ENCODE results near the gene RNF227.

The RNF227 gene

GRCh38 chr17:7929158-7930023 lies 13.3 kb upstream of the RNF227 start, which contains the start of gene KCNAB3:
TSS of gene KCNAB3 (minus strand) at chr17:7929856. CDS start at chr17:7929435, 421 bp downstream.
- peak; percentile 59 for DNase-seq

GRCh38 chr17:7927596-7927995 lies 11.5 kb upstream of the RNF227 start:
- DNase-seq: no peak

GRCh38 chr17:7922845-7923628 lies 6.9 kb upstream of the RNF227 start:
- DNase-seq: peak; percentile 87

- DNase-seq: no peak
These were observed 6.3 kb upstream of the RNF227 start for GRCh38 chr17:7922269-7922844.

- no peak for DNase-seq
These were observed 719 bp upstream of the RNF227 start for GRCh38 chr17:7916808-7917207.

- no peak for DNase-seq
These were observed 245 bp upstream of the RNF227 start for GRCh38 chr17:7916385-7916682.

GRCh38 chr17:7915179-7915610 lies 894 bp downstream of the RNF227 start:
- DNase-seq: no peak

- DNase-seq: peak; percentile 64
These were observed 3.1 kb downstream of the RNF227 start for GRCh38 chr17:7912927-7913524.

- no peak for DNase-seq
These were observed 5.0 kb downstream of the RNF227 start for GRCh38 chr17:7911116-7911515.

GRCh38 chr17:7910711-7911110 lies 5.4 kb downstream of the RNF227 start:
- no peak for DNase-seq

- DNase-seq: no peak
These were observed 5.8 kb downstream of the RNF227 start for GRCh38 chr17:7910281-7910680.

GRCh38 chr17:7909089-7909488 lies 7.0 kb downstream of the RNF227 start:
- no peak for DNase-seq

- no peak for DNase-seq
These were observed 12.7 kb downstream of the RNF227 start for GRCh38 chr17:7903154-7904103.

- DNase-seq: peak; percentile 36
These were observed 18.3 kb downstream of the RNF227 start for GRCh38 chr17:7897773-7898172.

GRCh38 chr17:7897090-7897489 lies 19.0 kb downstream of the RNF227 start:
- no peak for DNase-seq

GRCh38 chr17:7894866-7895265 lies 21.2 kb downstream of the RNF227 start:
- DNase-seq: no peak

GRCh38 chr17:7894226-7894625 lies 21.9 kb downstream of the RNF227 start:
- DNase-seq: no peak

GRCh38 chr17:7893187-7893880 lies 22.8 kb downstream of the RNF227 start:
- DNase-seq: no peak

- peak; percentile 67 for DNase-seq
These were observed 26.7 kb downstream of the RNF227 start for GRCh38 chr17:7889166-7889955.

GRCh38 chr17:7888184-7888920 lies 27.7 kb downstream of the RNF227 start, which contains the start of gene CHD3:
TSS of gene CHD3 (plus strand) at chr17:7888789. CDS start at chr17:7889001, 212 bp downstream.
- no peak for DNase-seq
